Activated CD4-positive, alpha-beta memory T cell treated with anti-CD3 and anti-CD28 coated beads, Interleukin-2, amount 10 ng/mL, durations not matched to agents 7 days and 5 days (primary cell): ENCODE measurements around the gene ZIM2. TPM values are rescaled to one million over a fixed set of nuclear protein-coding genes. Genes with fewer than 3 reads are reported as not detected.

ENCODE experiments used
- CTCF ChIA-PET: fragments of 350-600 bp; sonication (Branson Sonifier 250); formaldehyde crosslinking; loops from one replicate; lab custom pipeline; 2021; ENCODE audit warnings: antibody characterized with exemption, inconsistent platforms; lab: Charles Lee
- POLR2A ChIA-PET: fragments of 350-600 bp; sonication (Branson Sonifier 250); formaldehyde crosslinking; loops from one replicate; lab custom pipeline; 2021; ENCODE audit warnings: antibody characterized with exemption; lab: Charles Lee
- DNase-seq: peaks from one replicate; pipeline ENCODE4 v3.0.0-alpha.2; 2020
- H3K27ac Mint-ChIP-seq: one replicate; pipeline ENCODE4 v1.8.0; 2021; ENCODE audit warnings: mild to moderate bottlenecking, mixed read lengths
- H3K27me3 Mint-ChIP-seq: one replicate; pipeline ENCODE4 v1.8.0; 2021; ENCODE audit warnings: mixed read lengths
- H3K36me3 Mint-ChIP-seq: one replicate; pipeline ENCODE4 v1.8.0; 2021; ENCODE audit warnings: low read depth, mixed read lengths
- H3K4me1 Mint-ChIP-seq: one replicate; pipeline ENCODE4 v1.8.0; 2021; ENCODE audit warnings: mixed read lengths
- H3K4me3 Mint-ChIP-seq: one replicate; pipeline ENCODE4 v1.8.0; 2021; ENCODE audit warnings: mild to moderate bottlenecking, mixed read lengths
- H3K9me3 Mint-ChIP-seq: one replicate; pipeline ENCODE4 v1.8.0; 2021; ENCODE audit warnings: mixed read lengths
- total RNA-seq, 2 experiments: library from RNA; stranded (reverse); gene quantifications; one replicate each; pipeline ENCODE4 v1.2.3, GENCODE V29; 2021

ZIM2 gene
- total RNA-seq, 2 experiments from 2014 or later, result not detected

GRCh38 chr19:56813531-56813930 is 27.0 kb downstream of the ZIM2 start:
- CTCF ChIA-PET, result no interaction called here
- no peaks in the 10 kb centered on the region for H3K36me3 Mint-ChIP-seq

GRCh38 chr19:56811480-56811879 is 29.0 kb downstream of the ZIM2 start:
- H3K9me3 Mint-ChIP-seq, result peaks cover 49% of the 10 kb centered on the region
- CTCF ChIA-PET, result no interaction called here

More at GRCh38 chr19:56813531-56813930, 27.0 kb downstream of the ZIM2 start:
- no peak for DNase-seq
- POLR2A ChIA-PET, result no interaction called here
- Mint-ChIP-seq H3K9me3 (peaks cover 56% of the 10 kb centered on the region), H3K4me3 (no peak overlapping the region), H3K4me1 (no peaks in the 10 kb centered on the region), H3K27me3 (no peaks in the 10 kb centered on the region), H3K27ac (no peak overlapping the region)

DNA sequence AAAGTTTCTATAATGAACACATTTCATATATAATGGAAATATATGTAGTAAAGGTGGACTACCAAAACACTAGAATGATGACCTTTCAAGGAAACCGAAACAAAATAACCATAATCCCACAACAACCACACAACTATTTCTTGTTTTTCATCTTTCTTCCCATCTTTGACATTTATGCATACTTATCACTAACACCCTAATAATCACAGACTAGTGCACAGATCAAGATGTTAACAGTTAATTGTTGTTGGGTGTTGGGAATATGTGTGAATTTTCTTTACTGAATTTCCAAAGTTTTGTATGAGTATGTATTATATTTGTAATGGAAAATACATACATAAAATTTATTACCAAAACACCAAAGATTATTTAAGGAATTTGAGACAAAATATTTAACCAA is 30.3 kb downstream of the ZIM2 start:
- no peaks in the 10 kb centered on the region for H3K36me3 Mint-ChIP-seq
- peaks cover 48% of the 10 kb centered on the region for H3K9me3 Mint-ChIP-seq
- no peaks in the 10 kb centered on the region for H3K27me3 Mint-ChIP-seq
- H3K27ac Mint-ChIP-seq, result no peak overlapping the region
- no peaks in the 10 kb centered on the region for H3K4me1 Mint-ChIP-seq
- DNase-seq, result no peak
- no peak overlapping the region for H3K4me3 Mint-ChIP-seq
- POLR2A ChIA-PET, result no interaction called here
- CTCF ChIA-PET, result no interaction called here

More at GRCh38 chr19:56811480-56811879, 29.0 kb downstream of the ZIM2 start:
- Mint-ChIP-seq H3K27ac (no peak overlapping the region), H3K27me3 (no peaks in the 10 kb centered on the region), H3K4me1 (no peaks in the 10 kb centered on the region), H3K36me3 (no peaks in the 10 kb centered on the region), H3K4me3 (no peak overlapping the region)
- POLR2A ChIA-PET, result no interaction called here
- no peak for DNase-seq

DNA sequence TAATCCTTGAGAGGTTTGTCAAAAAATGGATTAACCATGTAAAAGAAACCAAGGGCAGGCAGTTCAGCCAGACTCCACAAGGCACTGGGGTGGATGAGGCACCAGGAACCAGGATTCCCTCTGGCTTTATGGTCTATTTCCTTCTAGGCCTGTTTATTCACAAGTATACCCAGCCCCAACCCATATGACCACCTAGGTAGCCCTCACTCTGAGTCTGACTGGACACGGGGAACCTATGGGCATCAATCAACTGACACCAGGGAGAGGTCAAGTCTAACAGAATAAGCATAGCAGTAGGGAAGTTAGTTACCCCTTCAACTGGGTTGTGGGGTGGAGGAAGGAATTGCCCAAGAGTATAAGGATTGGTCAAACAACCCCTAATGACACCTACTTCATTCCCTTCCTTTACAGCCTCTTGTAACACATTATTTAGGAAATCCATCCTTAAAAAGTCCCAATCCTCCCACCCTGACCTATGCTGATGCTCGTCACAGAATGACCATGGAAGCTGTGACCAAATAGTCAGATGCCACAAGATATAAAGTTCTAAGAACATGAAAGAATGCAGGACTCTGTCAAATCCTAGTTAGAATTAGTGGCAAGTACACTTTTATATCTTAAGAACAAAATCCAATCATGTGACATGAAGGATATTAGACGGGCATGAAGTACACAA is 31.7 kb downstream of the ZIM2 start:
- H3K36me3 Mint-ChIP-seq, result no peaks in the 10 kb centered on the region
- H3K4me1 Mint-ChIP-seq, result no peaks in the 10 kb centered on the region
- no peaks in the 10 kb centered on the region for H3K27me3 Mint-ChIP-seq
- ChIA-PET POLR2A (no interaction called here), CTCF (no interaction called here)
- H3K9me3 Mint-ChIP-seq, result peaks cover 42% of the 10 kb centered on the region
- no peak for DNase-seq
- H3K27ac Mint-ChIP-seq, result no peak overlapping the region
- H3K4me3 Mint-ChIP-seq, result no peak overlapping the region

DNA sequence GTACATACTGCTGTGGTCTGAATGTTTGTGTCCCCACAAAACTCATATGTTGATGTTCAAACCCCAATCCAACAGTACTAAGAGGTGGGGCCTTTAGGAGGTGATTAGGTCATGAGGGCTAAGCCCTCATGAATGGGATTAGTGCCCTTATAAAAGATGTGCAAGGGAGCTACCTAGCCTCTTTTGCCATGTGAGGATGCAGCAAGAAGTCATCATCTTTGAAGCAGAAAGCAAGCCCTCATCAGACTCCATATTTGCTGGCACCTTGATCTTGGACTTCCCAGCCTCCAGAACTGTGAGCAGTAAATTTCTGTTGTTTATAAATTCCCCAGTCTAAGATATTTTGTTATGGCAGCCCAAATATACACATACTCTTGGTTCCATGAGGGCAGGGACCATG is 33.9 kb downstream of the ZIM2 start:
- no peaks in the 10 kb centered on the region for H3K27me3 Mint-ChIP-seq
- POLR2A ChIA-PET, result no interaction called here
- no peak overlapping the region for H3K27ac Mint-ChIP-seq
- no peaks in the 10 kb centered on the region for H3K4me1 Mint-ChIP-seq
- H3K36me3 Mint-ChIP-seq, result no peaks in the 10 kb centered on the region
- DNase-seq, result no peak
- H3K9me3 Mint-ChIP-seq, result peaks cover 51% of the 10 kb centered on the region
- no peak overlapping the region for H3K4me3 Mint-ChIP-seq
- CTCF ChIA-PET, result no interaction called here

GRCh38 chr19:56778351-56778750 is 62.2 kb downstream of the ZIM2 start:
- H3K36me3 Mint-ChIP-seq, result no peaks in the 10 kb centered on the region
- H3K4me1 Mint-ChIP-seq, result no peaks in the 10 kb centered on the region
- peaks cover 55% of the 10 kb centered on the region for H3K9me3 Mint-ChIP-seq
- H3K27ac Mint-ChIP-seq, result no peak overlapping the region
- no peak overlapping the region for H3K4me3 Mint-ChIP-seq
- ChIA-PET POLR2A (no interaction called here), CTCF (no interaction called here)
- H3K27me3 Mint-ChIP-seq, result no peaks in the 10 kb centered on the region
- DNase-seq, result no peak

DNA sequence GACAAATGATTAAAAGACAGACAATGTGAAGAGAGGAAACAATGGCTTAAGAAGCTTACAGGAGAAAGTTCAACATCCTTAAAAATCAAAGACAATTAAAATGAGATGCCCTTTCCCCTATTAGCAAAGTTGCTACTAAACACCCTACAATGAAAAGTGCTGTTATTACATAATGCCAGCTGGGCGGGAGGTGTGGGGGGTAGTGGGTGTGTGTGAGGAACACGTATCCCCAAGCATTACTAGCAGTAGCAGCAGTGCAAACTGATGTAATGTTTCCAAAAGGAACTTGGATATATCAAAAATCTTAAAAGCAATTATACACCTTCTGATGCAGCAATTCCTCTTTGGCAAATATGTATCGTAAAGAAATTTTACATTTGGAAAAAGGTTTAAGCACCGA is 70.9 kb downstream of the ZIM2 start:
- peaks cover 3% of the 10 kb centered on the region for H3K4me1 Mint-ChIP-seq
- peaks cover 7% of the 10 kb centered on the region for H3K36me3 Mint-ChIP-seq
- no peak for DNase-seq
- no peak overlapping the region for H3K4me3 Mint-ChIP-seq
- POLR2A ChIA-PET, result no interaction called here
- H3K9me3 Mint-ChIP-seq, result peaks cover 42% of the 10 kb centered on the region
- H3K27ac Mint-ChIP-seq, result no peak overlapping the region
- CTCF ChIA-PET, result no interaction called here
- H3K27me3 Mint-ChIP-seq, result no peaks in the 10 kb centered on the region

DNA sequence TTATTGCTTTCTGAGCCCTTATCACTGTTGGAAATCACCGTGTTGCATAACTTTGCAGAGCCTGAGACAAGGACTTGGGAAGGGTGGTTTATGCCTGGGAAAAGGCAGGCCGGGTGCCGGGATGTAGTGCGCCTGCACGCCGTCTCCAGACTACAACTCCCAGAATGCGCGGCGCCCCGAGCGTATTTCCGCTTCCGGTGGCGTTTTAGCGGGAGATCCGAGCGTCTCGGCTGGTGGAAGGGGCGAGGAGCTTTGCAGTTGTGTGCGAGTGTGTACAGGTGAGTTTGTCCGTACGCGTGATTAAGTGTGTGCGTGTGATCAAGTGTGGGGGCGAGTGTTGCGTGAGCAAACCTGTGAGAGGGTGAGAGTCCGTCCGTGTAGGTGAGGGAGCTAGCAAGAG is 75.4 kb downstream of the ZIM2 start:
- ChIA-PET CTCF (no interaction called here), POLR2A (no interaction called here)
- Mint-ChIP-seq H3K36me3 (peaks cover 7% of the 10 kb centered on the region), H3K27ac (no peak overlapping the region), H3K9me3 (peaks cover 40% of the 10 kb centered on the region), H3K27me3 (no peaks in the 10 kb centered on the region), H3K4me3 (no peak overlapping the region), H3K4me1 (peaks cover 3% of the 10 kb centered on the region)
- no peak for DNase-seq

GRCh38 chr19:56764196-56764695 is 76.3 kb downstream of the ZIM2 start:
- Mint-ChIP-seq H3K4me1 (peaks cover 3% of the 10 kb centered on the region), H3K27ac (no peak overlapping the region), H3K27me3 (no peaks in the 10 kb centered on the region), H3K36me3 (peaks cover 7% of the 10 kb centered on the region), H3K9me3 (peaks cover 46% of the 10 kb centered on the region), H3K4me3 (no peak overlapping the region)
- CTCF ChIA-PET, result no interaction called here
- POLR2A ChIA-PET, result no interaction called here
- DNase-seq, result no peak

DNA sequence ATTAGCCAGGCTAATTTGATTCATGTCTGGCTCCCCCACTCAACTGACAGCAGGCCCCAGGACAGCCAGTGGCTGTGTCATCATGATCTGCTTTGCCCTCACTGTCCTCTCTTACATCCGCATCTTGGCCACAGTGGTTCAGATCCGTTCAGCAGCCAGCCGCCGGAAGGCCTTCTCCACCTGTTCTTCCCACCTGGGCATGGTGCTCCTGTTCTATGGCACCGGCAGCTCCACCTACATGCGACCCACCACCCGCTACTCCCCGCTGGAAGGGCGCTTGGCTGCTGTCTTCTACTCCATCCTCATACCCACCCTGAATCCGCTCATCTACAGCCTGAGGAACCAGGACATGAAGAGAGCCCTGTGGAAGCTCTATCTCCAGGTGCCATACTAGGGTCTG is 79.7 kb downstream of the ZIM2 start:
- no peak for DNase-seq
- H3K4me1 Mint-ChIP-seq, result peaks cover 3% of the 10 kb centered on the region
- H3K27me3 Mint-ChIP-seq, result no peaks in the 10 kb centered on the region
- no peak overlapping the region for H3K4me3 Mint-ChIP-seq
- CTCF ChIA-PET, result no interaction called here
- H3K9me3 Mint-ChIP-seq, result peaks cover 50% of the 10 kb centered on the region
- H3K27ac Mint-ChIP-seq, result no peak overlapping the region
- POLR2A ChIA-PET, result no interaction called here
- H3K36me3 Mint-ChIP-seq, result peaks cover 7% of the 10 kb centered on the region

- Mint-ChIP-seq H3K4me3 (no peak overlapping the region), H3K27me3 (no peaks in the 10 kb centered on the region), H3K4me1 (no peaks in the 10 kb centered on the region), H3K9me3 (peaks cover 42% of the 10 kb centered on the region), H3K36me3 (no peaks in the 10 kb centered on the region), H3K27ac (no peak overlapping the region)
- CTCF ChIA-PET, result no interaction called here
- no peak for DNase-seq
- POLR2A ChIA-PET, result no interaction called here
These were observed 81.0 kb downstream of the ZIM2 start for GRCh38 chr19:56759531-56759930.

DNA sequence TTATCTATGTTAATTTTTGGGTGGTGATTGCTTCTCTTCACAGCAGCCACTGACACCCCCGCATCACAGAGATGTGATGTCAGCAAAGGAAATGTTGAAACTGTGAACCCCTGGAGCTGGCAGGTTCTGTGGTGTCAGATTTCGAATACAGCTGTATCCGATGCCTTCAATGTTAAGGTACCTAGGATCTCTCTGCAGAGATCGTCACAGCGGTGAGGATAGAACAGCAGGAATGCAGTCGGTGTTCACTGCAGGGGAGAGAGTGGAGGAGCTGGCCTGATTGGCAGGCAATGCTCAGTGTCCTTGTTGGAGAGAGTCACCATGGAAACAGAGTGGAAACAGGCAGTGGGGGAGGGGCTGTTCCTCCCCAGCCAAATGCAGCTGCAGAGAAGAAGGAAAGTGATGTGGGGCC is 89.4 kb downstream of the ZIM2 start:
- Mint-ChIP-seq H3K36me3 (no peaks in the 10 kb centered on the region), H3K9me3 (peaks cover 32% of the 10 kb centered on the region), H3K4me1 (no peaks in the 10 kb centered on the region), H3K27me3 (no peaks in the 10 kb centered on the region), H3K4me3 (no peak overlapping the region), H3K27ac (no peak overlapping the region)
- no peak for DNase-seq
- ChIA-PET CTCF (no interaction called here), POLR2A (no interaction called here)

DNA sequence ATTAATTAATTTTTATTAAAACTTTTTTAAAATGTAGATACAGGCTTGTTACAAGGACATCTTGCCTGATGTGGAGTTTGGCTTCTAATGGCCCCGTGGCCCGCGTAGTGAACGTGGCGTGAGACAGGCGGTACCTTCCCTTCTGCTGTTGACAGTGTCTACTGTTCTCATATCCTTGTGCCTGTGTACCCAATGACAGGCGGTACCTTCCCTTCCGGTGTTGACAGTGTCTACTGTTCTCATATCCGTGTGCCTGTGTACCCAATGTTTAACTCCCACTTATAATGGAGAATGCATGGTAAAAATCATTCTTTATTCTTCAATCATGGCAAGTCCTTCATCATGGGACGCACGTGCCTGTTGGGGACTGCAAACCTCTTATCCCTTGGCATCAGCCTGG is 89.9 kb downstream of the ZIM2 start:
- CTCF ChIA-PET, result no interaction called here
- Mint-ChIP-seq H3K9me3 (peaks cover 36% of the 10 kb centered on the region), H3K4me3 (no peak overlapping the region), H3K27me3 (no peaks in the 10 kb centered on the region), H3K27ac (no peak overlapping the region), H3K36me3 (no peaks in the 10 kb centered on the region), H3K4me1 (no peaks in the 10 kb centered on the region)
- no peak for DNase-seq
- POLR2A ChIA-PET, result no interaction called here

- ChIA-PET POLR2A (no interaction called here), CTCF (no interaction called here)
- no peaks in the 10 kb centered on the region for H3K4me1 Mint-ChIP-seq
- no peak overlapping the region for H3K27ac Mint-ChIP-seq
- peaks cover 39% of the 10 kb centered on the region for H3K9me3 Mint-ChIP-seq
- no peak overlapping the region for H3K4me3 Mint-ChIP-seq
- DNase-seq, result no peak
- H3K36me3 Mint-ChIP-seq, result peaks cover 5% of the 10 kb centered on the region
- no peaks in the 10 kb centered on the region for H3K27me3 Mint-ChIP-seq
These were observed 92.1 kb downstream of the ZIM2 start for GRCh38 chr19:56748378-56748777.
